Measurements from ENCODE around the gene TUBA4B. TPM values are rescaled to one million over a fixed set of nuclear protein-coding genes. Genes with fewer than 3 reads are reported as not detected.
A peak's percentile ranks its signal among the peaks of the same experiment; 100 is the strongest.

TUBA4B gene
- total and polyA plus RNA-seq, 12 donors = not detected

- Histone ChIP-seq H3K9me3 (no peaks in the 10 kb centered on the region), H3K36me3 (peaks cover 2 to 77% (median 58%) of the 10 kb centered on the region in 9 donors), H3K27ac (no peak overlapping the region), H3K4me1 (peaks cover 12 to 48% (median 33%) of the 10 kb centered on the region in 9 donors), H3K4me3 (no peak overlapping the region), H3K27me3 (no peaks in the 10 kb centered on the region)
- no peak for TF ChIP-seq CTCF (IDR thresholded peaks at IDR 0.05)
- no peak for ATAC-seq
- WGBS, 2 donors = 93 to 94% methylated on average over 16 of the region's 16 CpGs
- intact Hi-C loops (cut with DNase I) = loop anchor here in 1 of 10 donors (10.0 kb wide), 1 partner anchor 73 kb away; no protein-coding TSS in a partner anchor
- no peak for DNase-seq
Observed at GRCh38 chr2:219221957-219222518, 31.0 kb upstream of the TUBA4B start.

GRCh38 chr2:219223831-219224610, 29.0 kb upstream of the TUBA4B start:
- Histone ChIP-seq H3K9me3 (no peaks in the 10 kb centered on the region), H3K27me3 (no peaks in the 10 kb centered on the region), H3K27ac (no peak overlapping the region), H3K4me1 (peaks cover 13 to 46% (median 29%) of the 10 kb centered on the region in 9 donors), H3K4me3 (no peak overlapping the region), H3K36me3 (peaks cover 2 to 83% (median 58%) of the 10 kb centered on the region in 9 donors)
- intact Hi-C loops (cut with DNase I) = loop anchor here in 1 of 10 donors (10.0 kb wide), 1 partner anchor 71 kb away; no protein-coding TSS in a partner anchor
- no peak for ATAC-seq
- no peak for DNase-seq
- TF ChIP-seq CTCF (IDR thresholded peaks at IDR 0.05) = no peak
- WGBS, 2 donors = 92 to 94% methylated on average over 31 of the region's 31 CpGs

GRCh38 chr2:219225350-219225749, 27.7 kb upstream of the TUBA4B start:
- intact Hi-C loops (cut with DNase I) = loop anchor here in 2 of 10 donors (5.0 to 10.0 kb wide), 2 partner anchors 69 to 72 kb away; no protein-coding TSS in a partner anchor
- H3K4me1 ChIP-seq = peaks cover 8 to 40% (median 20%) of the 10 kb centered on the region in 9 donors
- H3K27me3 ChIP-seq = no peaks in the 10 kb centered on the region
- 81 to 89% methylated on average over 3 of the region's 3 CpGs for WGBS, 2 donors
- no peak for DNase-seq
- no peak for TF ChIP-seq CTCF (IDR thresholded peaks at IDR 0.05)
- ATAC-seq = no peak
- H3K36me3 ChIP-seq = peaks cover 2 to 74% (median 54%) of the 10 kb centered on the region in 9 donors
- H3K9me3 ChIP-seq = no peaks in the 10 kb centered on the region
- no peak overlapping the region for H3K4me3 ChIP-seq
- no peak overlapping the region for H3K27ac ChIP-seq

- Histone ChIP-seq H3K27ac (peak overlapping the region in 9 of 10 donors; percentile 93 to 99 (median 96)), H3K27me3 (no peaks in the 10 kb centered on the region), H3K4me1 (peaks cover 15 to 49% (median 32%) of the 10 kb centered on the region in 9 donors), H3K9me3 (no peaks in the 10 kb centered on the region), H3K36me3 (peaks cover 2 to 65% (median 42%) of the 10 kb centered on the region in 9 donors), H3K4me3 (peak overlapping the region; percentile 45 to 91 (median 82))
- ATAC-seq (no peak), DNase-seq (no peak)
- intact Hi-C loops (cut with DNase I) = loop anchor here in 3 of 10 donors (2.0 to 10.0 kb wide), 3 partner anchors 51 to 69 kb away; partner anchors contain the start of gene DNAJB2 (in 1 of the 3)
- no peak for TF ChIP-seq CTCF (IDR thresholded peaks at IDR 0.05)
- WGBS, 2 donors = 41% methylated on average over 7 of the region's 7 CpGs
Observed at GRCh38 chr2:219228041-219228910, 24.8 kb upstream of the TUBA4B start.

All from heart right ventricle (tissue), 16 donors.